ENCODE results near the gene TUFT1.

The TUFT1 gene

DNA sequence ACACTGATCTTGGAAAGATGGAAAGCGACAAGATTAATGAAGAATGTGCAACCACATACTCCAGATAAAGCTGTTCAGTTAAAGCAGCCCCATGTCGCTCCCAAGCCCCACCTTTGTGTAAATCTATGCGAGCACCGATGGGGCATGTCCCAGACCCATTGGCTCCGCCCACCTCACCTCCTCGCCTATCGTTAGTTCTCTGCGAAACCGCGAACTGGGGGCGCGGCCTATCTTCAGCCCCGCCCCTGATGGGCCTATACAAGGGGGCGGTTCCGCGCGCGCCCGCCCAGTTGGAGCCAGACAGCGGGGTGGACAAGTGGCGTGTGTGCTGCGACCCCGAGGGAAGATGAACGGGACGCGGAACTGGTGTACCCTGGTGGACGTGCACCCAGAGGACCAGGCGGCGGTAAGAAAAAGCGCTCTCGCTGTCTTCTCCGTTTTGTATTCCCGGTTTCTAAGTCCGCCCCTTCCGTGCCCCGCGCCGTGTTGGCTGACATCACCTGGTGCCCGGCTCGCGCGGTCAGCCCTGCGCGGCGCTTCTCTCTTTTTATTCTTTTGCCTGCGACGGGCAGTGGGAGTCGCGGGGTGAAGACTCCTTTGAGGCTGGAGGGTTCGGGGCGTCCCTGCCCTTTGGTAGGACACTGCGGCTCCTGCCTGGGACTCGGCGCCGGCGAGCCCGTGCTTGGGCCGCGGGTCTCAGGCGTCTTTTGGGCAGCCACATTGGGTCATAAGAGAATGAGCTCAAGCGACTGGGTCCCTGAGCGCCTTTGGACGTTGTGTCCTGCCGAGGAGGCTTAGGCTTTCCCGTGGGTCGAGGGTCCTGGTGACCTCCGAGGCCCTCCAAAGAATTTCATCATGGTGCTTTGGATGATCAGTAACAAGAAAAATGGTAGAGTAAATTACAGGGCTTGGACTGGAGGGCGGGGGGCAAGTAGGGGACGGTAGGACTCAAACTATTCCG is at the start of gene TUFT1:
TSS of gene TUFT1 (plus strand) at position 289 of the 961 bp plus-strand sequence. CDS start at position 347, 58 bp downstream.
- CTCF ChIA-PET, result interaction anchor here (0.5 to 4.1 kb wide), 7 partner anchors 46 to 520 kb away, joined by 3 to 20 read pairs (median 4); no protein-coding TSS in a partner anchor
- POLR2A ChIA-PET, result interaction anchor here (0.5 to 3.0 kb wide), 55 partner anchors 9 to 570 kb away, joined by 3 to 53 read pairs (median 5); partner anchors contain the start of genes CELF3, CGN, MRPL9 and PI4KB
- Histone ChIP-seq H3K9me3 (ENCODE audit: control insufficient read depth, insufficient read depth, low read depth, low read length) (no peaks in the 10 kb centered on the region), H3K4me3 (ENCODE audit: low read depth, low read length) (peak within 1 kb of the TSS; percentile 84), H3K36me3 (ENCODE audit: control insufficient read depth in 2 of 2, insufficient read depth in 1 of 2, low read length in 2 of 2) (peaks cover 0 to 30% of the 10 kb centered on the region in 2 experiments; a peak in 1 of 3 replicates), H3K4me1 (ENCODE audit: control insufficient read depth, insufficient read depth, low read length) (peaks cover 12% of the 10 kb centered on the region; the same call in 1 of the 2 replicates), H3K27ac (ENCODE audit: extremely low read depth, low read depth, low read length) (peak within 1 kb of the TSS; percentile 74)
- peak; percentile 28; the same call in 1 of the 2 replicates for TF ChIP-seq INSM2 (tag by site-specific recombination; IDR thresholded peaks at IDR 0.05)
- TF ChIP-seq ZNF324 (tag by site-specific recombination; IDR thresholded peaks at IDR 0.05), result peak; percentile 56
- TF ChIP-seq ZNF654 (tag by site-specific recombination; IDR thresholded peaks at IDR 0.05; ENCODE audit: low read depth), result no peak
- no peak for TF ChIP-seq ZFP3 (tag by site-specific recombination; IDR thresholded peaks at IDR 0.05; ENCODE audit: low read depth)
- TF ChIP-seq HOXA7 (CRISPR knock-in tag; IDR thresholded peaks at IDR 0.05; ENCODE audit: borderline replicate concordance), result no peak
- no peak for TF ChIP-seq ZNF433 (tag by site-specific recombination; IDR thresholded peaks at IDR 0.05; ENCODE audit: low read depth)
- peak; percentile 82 for TF ChIP-seq KLF1 (tag by site-specific recombination; IDR thresholded peaks at IDR 0.05)
- TF ChIP-seq ZNF19 (tag by site-specific recombination; IDR thresholded peaks at IDR 0.05; ENCODE audit: low read depth), result no peak
- no peak for TF ChIP-seq ZNF776 (tag by site-specific recombination; IDR thresholded peaks at IDR 0.05; ENCODE audit: borderline replicate concordance)
- peak; percentile 76; the same call in 1 of the 2 replicates for TF ChIP-seq BCL11B (tag by site-specific recombination; IDR thresholded peaks at IDR 0.05; ENCODE audit: low read depth)
- peak; percentile 53; the same call in 1 of the 2 replicates for TF ChIP-seq ZNF10 (tag by site-specific recombination; IDR thresholded peaks at IDR 0.05)
- no peak for TF ChIP-seq ZNF423 (tag by site-specific recombination; IDR thresholded peaks at IDR 0.05)
- TF ChIP-seq, protein P1, sequence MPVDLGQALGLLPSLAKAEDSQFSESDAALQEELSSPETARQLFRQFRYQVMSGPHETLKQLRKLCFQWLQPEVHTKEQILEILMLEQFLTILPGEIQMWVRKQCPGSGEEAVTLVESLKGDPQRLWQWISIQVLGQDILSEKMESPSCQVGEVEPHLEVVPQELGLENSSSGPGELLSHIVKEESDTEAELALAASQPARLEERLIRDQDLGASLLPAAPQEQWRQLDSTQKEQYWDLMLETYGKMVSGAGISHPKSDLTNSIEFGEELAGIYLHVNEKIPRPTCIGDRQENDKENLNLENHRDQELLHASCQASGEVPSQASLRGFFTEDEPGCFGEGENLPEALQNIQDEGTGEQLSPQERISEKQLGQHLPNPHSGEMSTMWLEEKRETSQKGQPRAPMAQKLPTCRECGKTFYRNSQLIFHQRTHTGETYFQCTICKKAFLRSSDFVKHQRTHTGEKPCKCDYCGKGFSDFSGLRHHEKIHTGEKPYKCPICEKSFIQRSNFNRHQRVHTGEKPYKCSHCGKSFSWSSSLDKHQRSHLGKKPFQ (tag by site-specific recombination; IDR thresholded peaks at IDR 0.05), result no peak
- peak; percentile 95; the same call in 1 of the 2 replicates for TF ChIP-seq ZNF391 (tag by site-specific recombination; IDR thresholded peaks at IDR 0.05; ENCODE audit: borderline replicate concordance, low read depth)
- no peak for TF ChIP-seq ZNF132 (tag by site-specific recombination; IDR thresholded peaks at IDR 0.05; ENCODE audit: borderline replicate concordance)
- peak; percentile 98 for TF ChIP-seq KLF9 (tag by site-specific recombination; IDR thresholded peaks at IDR 0.05; ENCODE audit: low read depth)
- TF ChIP-seq ZNF707 (tag by site-specific recombination; IDR thresholded peaks at IDR 0.05), result no peak
- no peak for TF ChIP-seq ZNF362 (tag by site-specific recombination; IDR thresholded peaks at IDR 0.05)
- TF ChIP-seq ZSCAN23 (tag by site-specific recombination; IDR thresholded peaks at IDR 0.05), result peak; percentile 63; the same call in 1 of the 2 replicates
- TF ChIP-seq ZNF48 (tag by site-specific recombination; IDR thresholded peaks at IDR 0.05), result no peak
- peak; percentile 78 for TF ChIP-seq PRDM10 (tag by site-specific recombination; IDR thresholded peaks at IDR 0.05)
- TF ChIP-seq REPIN1 (tag by site-specific recombination; IDR thresholded peaks at IDR 0.05; ENCODE audit: low read depth), result 0 out of 2 replicates have a peak, but pooled peaks have one; percentile 27
- no peak for TF ChIP-seq ZNF610 (tag by site-specific recombination; IDR thresholded peaks at IDR 0.05; ENCODE audit: borderline replicate concordance)
- TF ChIP-seq ZNF514 (tag by site-specific recombination; IDR thresholded peaks at IDR 0.05), result no peak
- TF ChIP-seq SP3 (tag by site-specific recombination; IDR thresholded peaks at IDR 0.05), result peak; percentile 98
- peak; percentile 89 for TF ChIP-seq ZNF2 (tag by site-specific recombination; IDR thresholded peaks at IDR 0.05)
- TF ChIP-seq MZF1 (tag by site-specific recombination; IDR thresholded peaks at IDR 0.05; ENCODE audit: borderline replicate concordance), result peak; percentile 16; the same call in 1 of the 2 replicates
- TF ChIP-seq ZNF658 (tag by site-specific recombination; IDR thresholded peaks at IDR 0.05), result no peak
- no peak for TF ChIP-seq ZNF791 (tag by site-specific recombination; IDR thresholded peaks at IDR 0.05)
